ENCODE results near the gene DLG1. TPM values are rescaled to one million over a fixed set of nuclear protein-coding genes. Genes with fewer than 3 reads are reported as not detected.

DLG1 gene
- total RNA-seq, 2 donors from 2014 or later, result 44.1 to 59.0 TPM

DNA sequence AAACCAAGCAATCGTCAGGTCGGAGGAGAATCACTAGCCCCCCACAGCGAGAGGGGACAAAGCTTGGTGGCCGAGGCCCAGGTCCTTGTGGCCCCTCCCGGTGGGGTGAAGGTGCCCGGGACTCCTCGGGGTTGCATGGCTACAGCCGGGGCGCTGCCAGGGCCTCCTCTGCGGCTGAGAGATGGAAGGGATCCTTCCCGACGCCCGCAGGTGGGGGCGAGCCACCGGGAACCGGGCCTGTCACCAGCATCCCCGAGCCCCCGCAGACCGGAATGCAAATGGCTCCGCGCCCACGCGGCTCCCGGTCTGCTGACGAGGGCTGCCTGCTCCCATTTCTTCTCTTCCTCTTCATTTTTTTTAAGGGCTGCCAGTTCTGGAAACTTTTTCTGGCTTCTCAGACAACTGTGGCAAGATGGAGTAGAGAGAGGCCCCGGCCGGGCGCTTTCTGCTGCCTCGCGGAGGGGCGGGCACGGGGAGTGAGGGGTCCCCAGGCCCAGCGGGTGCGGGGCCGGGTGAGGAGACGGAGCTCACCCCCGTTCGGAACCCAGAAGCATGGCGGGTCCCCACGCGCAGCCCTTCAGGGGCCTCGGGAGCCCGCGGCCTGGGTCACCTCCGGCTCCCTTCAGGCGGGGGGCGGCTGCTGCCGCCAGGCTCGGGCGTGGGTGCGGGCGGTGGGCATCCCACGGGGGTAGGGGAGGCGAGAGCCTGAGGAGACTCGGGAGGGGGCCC, 296.3 kb downstream of the DLG1 start:
- intact Hi-C loops (cut with DNase I), result loop anchor here (5.0 to 10.0 kb wide), 2 partner anchors 183 to 185 kb away; no protein-coding TSS in a partner anchor
- ATAC-seq (peak; percentile 27 to 32), DNase-seq (peak; percentile 47)

DNA sequence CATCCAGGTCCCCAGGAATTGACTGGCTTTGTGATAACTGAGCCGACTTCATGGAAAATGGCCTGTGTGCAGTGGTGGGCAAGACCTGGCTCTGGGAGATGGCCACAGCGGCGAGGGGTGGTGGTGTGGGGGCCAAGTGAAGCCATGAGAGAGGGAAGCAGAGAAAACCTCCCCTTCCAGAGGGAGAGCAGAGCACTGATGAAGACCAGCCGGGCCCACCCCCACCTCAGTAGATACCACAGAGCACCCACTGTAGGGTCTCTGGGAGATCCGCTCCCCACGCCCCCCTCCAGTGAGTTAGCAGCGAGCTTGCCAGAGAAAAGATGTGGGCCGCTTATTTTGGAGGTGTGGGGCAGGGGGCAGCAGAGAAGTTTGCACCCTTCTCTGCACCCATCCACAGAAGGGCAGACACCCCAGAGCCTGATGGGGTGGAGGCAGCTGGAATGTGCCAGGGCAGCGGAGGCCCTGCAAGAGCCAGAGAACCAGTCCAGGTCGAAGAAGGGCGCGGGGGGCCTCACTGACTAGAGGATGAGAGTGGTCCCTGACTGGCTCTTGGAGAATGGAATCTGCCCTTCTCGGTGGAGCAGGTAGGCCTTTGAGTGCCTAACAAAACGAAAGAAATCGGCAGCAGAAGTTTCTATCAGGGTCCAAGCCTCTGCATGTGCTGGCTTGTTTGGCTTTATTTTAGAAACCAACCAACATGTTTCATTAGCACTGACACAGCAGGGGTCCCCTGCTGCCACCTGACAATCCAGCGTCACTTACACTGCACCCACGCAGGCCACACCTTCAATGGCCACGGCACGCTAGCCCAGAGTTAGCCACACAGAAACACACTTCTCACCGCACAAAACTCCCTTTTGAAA, 297.1 kb downstream of the DLG1 start:
- intact Hi-C loops (cut with DNase I), result loop anchor here (5.0 to 10.0 kb wide), 2 partner anchors 183 to 186 kb away; no protein-coding TSS in a partner anchor
- DNase-seq, result peak; percentile 26
- no peak for ATAC-seq

DNA sequence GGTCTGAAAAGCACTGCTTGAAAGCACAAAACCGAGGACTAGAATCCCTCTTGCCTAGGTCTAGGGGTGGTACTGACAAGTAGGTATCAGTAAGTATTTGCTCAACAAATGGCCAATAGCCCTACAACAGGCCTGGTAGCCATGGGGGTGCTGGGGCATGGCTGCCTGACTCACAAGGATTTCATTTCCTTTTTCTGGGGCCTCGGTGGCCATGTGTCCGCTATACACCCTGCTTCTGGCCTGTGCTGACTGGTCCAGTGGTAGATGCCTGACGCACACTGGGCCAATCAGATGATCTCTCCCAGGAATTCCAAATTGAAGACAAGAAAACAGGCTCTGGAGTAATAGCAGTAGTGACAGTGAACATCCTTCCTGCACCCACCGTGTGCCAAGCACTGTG, 298.2 kb downstream of the DLG1 start:
- no peak for DNase-seq
- ATAC-seq, result no peak
- intact Hi-C loops (cut with DNase I), result loop anchor here (5.0 to 10.0 kb wide), 2 partner anchors 185 to 187 kb away; no protein-coding TSS in a partner anchor

DNA sequence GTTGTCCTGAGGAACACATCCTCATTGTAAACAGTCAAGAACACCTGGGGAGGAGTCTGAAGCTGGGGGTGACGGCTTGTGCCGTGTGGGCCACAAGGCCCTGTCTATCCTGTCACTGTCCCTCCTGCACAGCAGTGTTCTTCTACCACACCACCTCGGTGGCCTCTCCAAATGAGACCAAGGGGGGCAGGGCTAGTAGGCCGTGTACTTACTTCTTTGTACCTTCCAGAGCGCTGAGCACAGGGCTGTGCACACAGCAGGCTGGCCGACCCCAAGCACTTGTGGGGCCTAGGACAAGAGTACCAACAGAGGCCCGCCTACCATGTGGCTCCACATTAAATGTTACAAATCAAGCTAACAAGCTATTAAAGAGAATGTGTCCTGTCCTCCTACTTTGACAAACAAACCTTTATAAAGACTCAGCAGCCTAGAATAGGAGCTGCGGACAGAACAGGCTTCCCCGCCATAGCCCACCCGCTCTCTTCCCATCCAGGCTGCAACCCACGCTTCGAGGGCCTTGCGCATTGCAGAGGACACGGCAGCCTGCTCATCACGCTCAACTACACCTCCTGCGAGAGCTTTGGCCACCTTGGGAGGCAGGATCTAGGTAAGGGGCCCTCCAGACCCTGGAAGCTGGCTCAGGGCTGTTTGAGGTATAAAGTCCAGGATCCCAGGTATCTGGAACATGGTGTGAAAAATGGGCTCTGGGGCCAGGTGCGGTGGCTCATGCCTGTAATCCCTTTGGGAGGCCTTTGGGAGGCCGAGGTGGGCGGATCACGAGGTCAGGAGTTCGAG, 299.2 kb downstream of the DLG1 start:
- DNase-seq (no peak), ATAC-seq (no peak)
- intact Hi-C loops (cut with DNase I), result no loop called here

DNA sequence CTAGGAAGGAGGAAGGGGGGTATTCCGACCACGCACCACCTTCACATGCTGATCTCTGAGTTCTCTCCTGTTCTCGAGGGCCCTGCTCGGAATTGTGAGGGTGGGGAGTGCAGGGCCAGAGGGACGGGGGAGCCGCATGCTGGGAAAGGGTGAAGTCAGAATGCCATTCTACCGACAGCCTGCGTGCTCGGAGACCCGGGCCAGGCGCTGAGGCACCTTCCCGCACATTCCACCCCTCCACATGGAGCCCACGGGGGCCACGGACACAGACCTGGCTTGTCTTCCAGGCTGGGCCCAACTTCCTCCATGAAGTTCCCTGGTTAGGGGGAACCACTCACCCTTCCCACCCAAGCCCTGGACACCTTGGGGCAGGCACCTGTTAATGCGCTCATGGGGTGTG, 301.1 kb downstream of the DLG1 start:
- no peak for DNase-seq
- intact Hi-C loops (cut with DNase I), result no loop called here
- no peak for ATAC-seq

DNA sequence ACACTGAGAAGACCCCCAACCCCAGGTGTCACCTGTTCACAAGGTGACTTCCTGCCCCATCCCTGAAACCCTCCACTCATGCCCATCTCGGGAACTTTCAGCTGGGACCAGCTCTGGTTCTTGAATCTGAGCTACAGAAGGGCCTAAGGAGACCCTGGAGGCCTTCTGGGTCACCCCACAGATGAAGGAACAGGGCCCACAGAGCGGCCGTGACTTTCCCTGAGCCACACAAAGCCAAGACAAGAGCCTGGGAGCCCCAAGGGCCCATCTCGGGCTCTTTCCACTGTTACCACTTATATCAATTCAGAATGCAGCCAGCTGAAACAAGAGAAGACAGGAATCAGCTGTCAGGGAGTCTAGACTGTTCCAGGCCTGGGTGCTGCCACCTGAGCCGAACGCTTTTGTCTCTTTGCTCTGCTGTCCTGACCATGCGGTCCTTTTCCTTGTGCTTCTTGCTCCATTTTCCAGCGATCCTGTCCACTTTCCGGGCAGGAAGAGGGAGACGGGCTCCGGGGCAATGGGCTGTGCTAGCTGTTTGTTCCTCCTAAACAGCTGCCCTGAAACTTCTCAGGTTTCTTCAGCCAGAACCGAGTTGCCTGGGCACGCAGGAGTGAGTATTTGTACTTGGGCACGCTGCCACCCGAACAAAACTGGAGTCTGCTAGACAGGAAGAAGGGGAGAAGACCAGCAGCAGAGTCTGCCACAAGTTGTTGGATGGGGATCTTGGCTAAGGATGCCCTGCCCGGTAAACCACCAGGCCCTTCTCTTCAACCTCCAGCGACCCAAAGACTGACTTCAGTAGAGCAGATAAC, 301.8 kb downstream of the DLG1 start:
- intact Hi-C loops (cut with DNase I), result no loop called here
- ATAC-seq (no peak), DNase-seq (no peak)

DNA sequence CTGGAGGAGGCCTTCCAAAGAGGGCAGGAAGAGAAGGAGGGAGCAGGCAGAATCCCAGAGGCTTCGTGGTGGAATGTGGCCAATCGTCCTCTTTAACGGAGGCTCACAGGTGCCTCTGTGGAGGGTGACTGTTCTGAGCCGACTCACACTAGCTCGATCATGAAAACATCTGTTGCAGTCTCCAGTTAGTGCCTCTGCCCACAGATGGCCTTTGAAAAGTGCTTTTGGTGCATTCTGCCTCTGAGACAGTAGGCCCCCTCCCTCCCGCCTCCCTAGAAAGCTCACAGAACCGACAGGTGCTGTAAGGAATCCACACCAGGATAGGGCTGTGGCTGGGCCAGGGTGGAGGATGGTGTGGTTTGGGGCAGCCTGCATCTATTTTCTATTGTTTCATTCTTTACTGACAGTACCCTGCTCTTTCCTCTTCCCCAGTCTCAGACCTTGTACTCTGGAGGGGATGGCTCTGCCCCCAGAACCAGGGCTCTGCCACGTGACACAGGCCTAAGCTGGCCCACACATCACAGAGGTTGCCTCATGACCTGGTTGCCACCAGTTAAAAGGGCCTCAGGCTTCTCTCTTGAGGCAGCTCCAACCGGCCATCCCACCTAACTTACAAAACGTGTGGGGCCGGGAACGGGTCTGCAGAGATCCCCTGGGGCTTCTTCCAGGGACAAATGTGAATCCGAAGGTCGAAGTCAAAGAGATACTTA, 302.6 kb downstream of the DLG1 start:
- intact Hi-C loops (cut with DNase I), result no loop called here
- no peak for DNase-seq
- ATAC-seq, result no peak

DNA sequence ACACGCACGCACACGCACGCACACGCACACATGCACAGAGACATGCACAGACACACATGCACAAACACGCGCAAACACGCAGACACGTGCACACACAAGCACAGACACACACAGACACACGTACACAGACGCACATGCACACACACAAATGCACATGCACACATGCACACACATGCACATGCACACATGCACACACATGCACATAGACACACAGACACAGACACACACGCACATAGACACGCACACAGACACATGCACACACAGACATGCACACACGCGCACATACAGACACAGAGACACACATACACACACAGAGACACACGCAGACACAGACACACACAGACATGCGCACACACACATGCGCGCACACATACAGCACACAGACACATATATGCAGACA, 303.4 kb downstream of the DLG1 start:
- DNase-seq (no peak), ATAC-seq (no peak)
- intact Hi-C loops (cut with DNase I), result no loop called here

DNA sequence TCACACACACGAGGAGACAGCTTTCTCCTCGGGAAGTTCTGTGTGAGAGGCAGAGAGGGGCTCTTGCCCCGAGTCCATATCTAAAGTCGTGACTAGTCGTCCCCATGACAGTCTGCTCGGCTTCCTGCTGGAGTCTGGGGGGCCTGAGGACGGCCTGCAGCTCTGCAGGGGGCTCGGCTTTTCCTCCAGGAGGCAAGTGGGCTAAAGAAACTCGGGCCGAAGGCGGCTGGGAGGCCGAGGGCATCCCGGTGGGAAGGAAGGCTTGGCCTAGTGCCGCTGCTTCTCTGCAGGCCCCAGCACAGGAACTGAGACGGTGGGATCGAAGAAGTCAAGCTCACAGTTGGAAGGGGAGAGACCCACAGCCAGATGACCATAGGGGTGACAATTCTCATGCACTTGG, 304.4 kb downstream of the DLG1 start:
- intact Hi-C loops (cut with DNase I), result no loop called here
- ATAC-seq (no peak), DNase-seq (no peak)

Small RNA genes within 50 kb of the gene (microRNA-seq; reads per million reads assigned to microRNA genes)
- 0 reads per million in 2 donors for gene MIR4797
